ENCODE measurements around the gene E2F3.
"Not testable (repeated sequence)": the region's sequence is repeated elsewhere in the genome, so short reads cannot be mapped to it uniquely, and the experiment has no call there.

E2F3 gene

GRCh38 chr6:20434766-20435165 is 33.1 kb downstream of the E2F3 start:
- no peak for DNase-seq

- DNase-seq = no peak
Measured at GRCh38 chr6:20436719-20437118, 35.0 kb downstream of the E2F3 start.

- no peak for DNase-seq
Measured at GRCh38 chr6:20437639-20438038, 36.0 kb downstream of the E2F3 start.

GRCh38 chr6:20438462-20439070 is 36.9 kb downstream of the E2F3 start:
- no peak for DNase-seq

- no peak for DNase-seq
Measured at GRCh38 chr6:20439558-20439957, 37.9 kb downstream of the E2F3 start.

GRCh38 chr6:20440296-20440695 is 38.6 kb downstream of the E2F3 start:
- DNase-seq = no peak

- no peak for DNase-seq
Measured at GRCh38 chr6:20441236-20441635, 39.6 kb downstream of the E2F3 start.

- no peak for DNase-seq
Measured at GRCh38 chr6:20441921-20442320, 40.2 kb downstream of the E2F3 start.

GRCh38 chr6:20444786-20445271 is 43.1 kb downstream of the E2F3 start:
- no peak for DNase-seq

- no peak for DNase-seq
Measured at GRCh38 chr6:20447157-20447556, 45.5 kb downstream of the E2F3 start.

- no peak for DNase-seq
Measured at GRCh38 chr6:20447581-20448132, 46.0 kb downstream of the E2F3 start.

GRCh38 chr6:20448828-20449227 is 47.1 kb downstream of the E2F3 start:
- no peak for DNase-seq

- DNase-seq = no peak
Measured at GRCh38 chr6:20454204-20454824, 52.6 kb downstream of the E2F3 start.

- DNase-seq = no peak
Measured at GRCh38 chr6:20455251-20455940, 53.7 kb downstream of the E2F3 start.

- no peak for DNase-seq
Measured at GRCh38 chr6:20458027-20458894, 56.6 kb downstream of the E2F3 start.

GRCh38 chr6:20459682-20460081 is 58.0 kb downstream of the E2F3 start:
- DNase-seq = no peak

- no peak for DNase-seq
Measured at GRCh38 chr6:20461576-20461975, 59.9 kb downstream of the E2F3 start.

- no peak for DNase-seq
Measured at GRCh38 chr6:20463396-20463795, 61.7 kb downstream of the E2F3 start.

GRCh38 chr6:20464041-20464440 is 62.4 kb downstream of the E2F3 start:
- no peak for DNase-seq

GRCh38 chr6:20464847-20465246 is 63.2 kb downstream of the E2F3 start:
- no peak for DNase-seq

- not testable (repeated sequence) for DNase-seq
Measured at GRCh38 chr6:20465616-20466015, 63.9 kb downstream of the E2F3 start.

GRCh38 chr6:20467437-20467836 is 65.8 kb downstream of the E2F3 start:
- DNase-seq = no peak

GRCh38 chr6:20468209-20468608 is 66.5 kb downstream of the E2F3 start:
- no peak for DNase-seq

Measured in cerebellar nuclear complex (tissue), 1 donor.